Femur (tissue), 1 donor: ENCODE data around the gene ZNF304.

Experiments used
- DNase-seq: peaks from one replicate; pipeline ENCODE4 v3.0.0-alpha.2; 2017

Gene ZNF304

DNA sequence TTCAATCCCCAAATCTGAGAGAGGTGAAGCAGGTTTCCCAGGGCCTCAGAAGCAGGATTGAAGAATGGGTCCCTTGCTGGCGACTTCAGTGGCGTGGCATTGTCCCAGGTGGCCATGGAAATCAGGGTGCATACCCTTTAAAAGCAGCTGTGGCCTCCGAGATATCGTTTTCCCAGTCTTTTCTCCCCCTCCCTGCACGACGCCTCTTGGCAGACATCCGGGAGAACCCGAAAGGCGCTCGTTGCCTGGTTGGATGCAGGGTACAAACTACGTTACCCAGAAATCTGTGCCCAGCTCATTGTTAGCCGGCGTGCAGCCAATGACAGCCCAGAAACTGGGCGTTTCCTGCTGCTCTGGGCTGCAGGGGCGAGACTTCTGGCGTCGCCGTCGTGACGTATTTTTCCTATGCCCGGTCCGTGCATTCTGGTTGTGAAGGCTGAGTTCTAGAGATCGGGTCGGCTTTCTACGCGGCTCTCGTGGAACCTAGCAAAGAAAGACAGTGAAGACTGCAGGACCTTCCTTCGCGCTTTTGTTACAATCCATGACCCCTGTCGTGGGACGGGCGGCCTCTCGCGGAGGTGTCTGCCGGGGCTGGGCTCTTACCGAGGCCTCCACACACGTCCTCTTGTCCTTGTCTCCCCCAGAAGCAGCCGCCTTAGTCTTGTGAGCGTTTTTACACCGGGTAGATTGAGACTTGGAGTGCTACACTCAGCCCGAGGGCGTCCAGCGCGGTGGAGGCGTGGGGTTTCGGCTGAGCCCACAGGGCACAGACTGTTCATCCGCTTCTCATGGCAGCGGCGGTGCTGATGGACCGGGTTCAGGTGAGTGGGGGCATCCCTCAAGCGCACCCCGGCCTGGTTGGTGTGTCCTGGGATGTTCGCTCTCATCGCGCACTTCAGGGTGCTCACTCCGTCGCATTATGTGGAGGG, at the start of gene ZNF304:
Gene ZNF304, plus strand, starts transcription at position 395 of the 929 bp plus-strand sequence. Its CDS starts 394 bp downstream, at position 789.
- peak; percentile 98 for DNase-seq

DNA sequence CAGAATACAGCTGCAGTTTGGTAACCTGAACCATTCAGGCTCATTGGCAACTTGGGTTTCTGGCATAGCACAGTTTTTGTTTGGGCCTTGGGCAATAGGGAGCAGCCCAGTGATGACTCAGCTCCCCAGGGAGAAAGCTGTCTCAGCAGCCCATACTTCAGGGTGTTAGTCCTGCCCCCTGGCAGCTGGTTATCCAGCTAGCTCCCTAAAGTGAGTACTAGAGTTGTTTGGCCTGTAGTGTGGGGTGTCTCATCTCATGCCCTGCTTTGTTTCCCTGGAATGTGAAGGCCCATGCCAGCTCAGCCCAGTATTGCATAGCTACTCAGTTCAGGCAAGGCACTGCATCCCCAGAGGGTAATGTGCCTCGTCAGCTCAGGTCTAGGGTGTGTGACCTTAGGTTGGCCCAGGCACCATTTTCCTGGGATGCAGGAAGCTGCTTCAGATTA, 49.0 kb upstream of the ZNF304 start:
- no peak for DNase-seq

DNA sequence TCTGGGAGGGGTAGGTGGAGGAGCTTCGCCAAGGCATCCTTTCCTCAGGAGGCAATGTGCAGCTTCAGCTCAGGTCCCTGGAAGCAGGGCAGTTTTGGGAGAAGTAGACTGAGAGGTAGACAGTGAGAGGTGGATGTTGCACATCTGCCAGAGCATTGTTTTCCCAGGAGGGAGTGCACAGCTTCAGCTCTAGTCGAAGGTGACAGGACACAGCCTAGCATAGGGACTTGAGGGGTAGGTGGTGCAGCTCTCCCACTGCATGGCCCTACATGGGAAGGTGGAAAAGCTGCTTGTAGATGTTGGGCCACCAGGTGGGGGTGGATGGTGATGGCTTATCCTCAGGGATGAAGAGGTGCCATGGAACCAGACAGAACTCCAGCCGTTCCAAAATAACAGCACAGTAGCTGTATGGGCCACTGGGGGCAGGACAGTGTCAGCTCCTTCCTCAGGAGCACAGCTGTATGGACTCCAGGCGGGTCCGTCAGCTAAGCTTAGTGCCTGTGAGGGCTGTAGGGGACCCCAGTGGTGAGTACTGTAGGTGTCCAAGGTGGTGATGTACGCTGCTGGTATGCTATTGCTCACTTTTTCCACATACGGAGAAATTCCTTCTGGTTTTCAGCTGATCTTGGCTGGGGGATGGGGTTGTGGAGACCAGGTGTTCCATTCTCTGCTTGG, 48.2 kb upstream of the ZNF304 start:
- DNase-seq = no peak

DNA sequence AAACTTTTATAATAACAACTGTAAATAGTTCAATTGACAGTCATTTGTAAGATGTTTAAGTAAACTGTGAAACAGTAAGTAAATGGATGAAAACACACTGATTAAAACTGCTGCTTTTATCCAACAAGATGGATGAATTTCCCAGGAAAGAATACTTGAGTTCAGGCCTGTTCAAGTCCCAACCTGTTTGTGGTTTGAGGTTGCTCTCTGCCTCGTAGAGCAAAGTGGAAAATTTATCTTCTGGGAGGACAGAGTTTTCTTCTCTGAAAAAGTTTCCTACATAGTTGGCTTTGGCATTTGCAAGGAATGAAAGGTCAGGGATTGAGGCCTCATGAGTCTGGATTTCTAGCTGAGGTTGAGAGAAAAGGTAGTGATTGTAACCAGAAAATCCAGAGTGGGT, 46.0 kb upstream of the ZNF304 start:
- DNase-seq = no peak

DNA sequence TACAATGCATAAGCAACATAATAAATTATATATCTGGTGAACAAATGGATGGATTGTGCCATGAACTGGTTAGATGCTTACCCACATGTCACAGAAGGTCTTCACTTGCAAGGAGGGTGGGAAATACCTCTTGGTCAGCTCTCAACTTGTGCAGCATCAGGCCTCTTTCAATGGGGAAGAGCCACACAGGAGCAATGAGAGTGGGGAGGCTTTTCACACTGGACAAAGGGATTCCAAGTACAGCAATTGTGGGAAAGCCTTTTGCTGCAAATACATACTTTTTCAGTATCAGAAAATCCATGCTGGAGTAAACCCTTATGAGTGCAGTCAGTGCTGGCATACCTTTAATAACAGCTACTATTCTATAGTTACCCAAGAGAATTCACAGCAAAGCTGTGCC, 42.6 kb upstream of the ZNF304 start:
- no peak for DNase-seq

DNA sequence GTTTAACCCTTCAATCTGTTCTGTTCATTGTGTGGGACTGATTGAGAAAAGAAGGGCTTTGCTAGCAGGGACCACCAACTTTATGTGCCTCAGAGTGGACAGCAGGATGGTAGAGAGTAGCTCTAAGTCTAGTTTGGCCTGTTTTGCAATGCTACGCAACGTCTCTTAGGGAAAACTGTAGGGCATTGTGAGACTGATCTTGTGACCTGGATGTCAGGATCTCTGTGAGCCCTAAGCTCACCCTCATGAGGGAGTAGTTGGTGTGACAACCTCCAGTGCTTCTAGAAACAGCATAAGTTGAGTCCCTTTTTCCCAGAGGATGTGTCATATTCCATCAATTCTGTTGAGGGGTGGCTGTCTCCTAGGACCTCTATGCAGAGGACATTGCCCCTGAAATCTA, 40.3 kb upstream of the ZNF304 start:
- no peak for DNase-seq

DNA sequence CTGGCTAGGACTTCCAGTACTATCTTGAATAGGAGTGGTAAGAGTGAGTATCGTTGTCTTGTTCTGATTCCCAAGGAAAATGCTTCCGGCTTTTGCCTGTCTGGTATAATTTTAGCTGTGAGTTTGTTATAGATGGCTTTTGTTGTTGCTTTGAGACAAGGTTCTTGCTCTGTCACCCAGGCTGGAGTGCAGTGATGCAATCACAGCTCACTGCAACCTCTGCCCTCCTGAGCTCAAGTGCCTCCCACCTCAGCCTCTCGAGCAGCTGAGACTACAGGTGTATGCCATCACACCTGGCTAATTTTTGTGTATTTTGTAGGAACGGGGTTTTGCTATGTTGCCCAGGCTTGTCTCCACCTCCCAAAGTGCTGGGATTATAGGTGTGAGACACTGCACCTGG, 36.9 kb upstream of the ZNF304 start:
- DNase-seq = no peak

DNA sequence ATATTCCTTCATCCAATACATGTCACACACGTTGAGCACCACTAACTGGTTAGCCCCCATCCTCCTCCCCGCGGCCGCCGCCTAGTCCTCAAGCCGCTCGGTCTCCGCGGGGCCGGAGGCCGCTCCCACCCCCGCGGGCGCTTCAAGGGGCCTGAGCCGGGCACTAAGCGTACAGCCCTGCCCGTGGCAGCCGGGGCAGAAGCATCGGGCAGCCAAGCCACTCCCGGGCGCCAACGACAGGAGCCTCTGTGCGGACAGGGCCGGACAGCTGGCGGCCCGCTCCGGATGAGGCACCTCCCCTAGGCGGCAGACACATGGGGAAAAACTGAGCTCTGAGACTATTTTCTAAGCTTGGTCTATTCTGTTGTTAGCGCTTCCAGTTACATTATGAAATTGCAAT, 33.6 kb upstream of the ZNF304 start:
- no peak for DNase-seq

DNA sequence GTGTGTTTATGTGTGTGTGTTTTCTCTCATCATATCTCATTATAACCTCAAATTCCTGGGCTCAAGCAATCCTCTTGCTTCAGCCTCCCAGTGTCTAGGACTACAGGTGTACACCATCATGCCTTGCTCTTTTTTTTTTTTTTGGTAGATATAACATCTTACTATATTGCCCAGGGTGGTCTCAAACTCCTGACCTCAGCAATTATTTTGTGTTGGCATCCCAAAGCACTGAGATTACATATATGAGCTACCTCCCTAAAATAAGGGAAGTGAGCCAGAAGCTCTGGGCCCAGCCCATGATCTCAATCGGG, 31.2 kb upstream of the ZNF304 start:
- no peak for DNase-seq

DNA sequence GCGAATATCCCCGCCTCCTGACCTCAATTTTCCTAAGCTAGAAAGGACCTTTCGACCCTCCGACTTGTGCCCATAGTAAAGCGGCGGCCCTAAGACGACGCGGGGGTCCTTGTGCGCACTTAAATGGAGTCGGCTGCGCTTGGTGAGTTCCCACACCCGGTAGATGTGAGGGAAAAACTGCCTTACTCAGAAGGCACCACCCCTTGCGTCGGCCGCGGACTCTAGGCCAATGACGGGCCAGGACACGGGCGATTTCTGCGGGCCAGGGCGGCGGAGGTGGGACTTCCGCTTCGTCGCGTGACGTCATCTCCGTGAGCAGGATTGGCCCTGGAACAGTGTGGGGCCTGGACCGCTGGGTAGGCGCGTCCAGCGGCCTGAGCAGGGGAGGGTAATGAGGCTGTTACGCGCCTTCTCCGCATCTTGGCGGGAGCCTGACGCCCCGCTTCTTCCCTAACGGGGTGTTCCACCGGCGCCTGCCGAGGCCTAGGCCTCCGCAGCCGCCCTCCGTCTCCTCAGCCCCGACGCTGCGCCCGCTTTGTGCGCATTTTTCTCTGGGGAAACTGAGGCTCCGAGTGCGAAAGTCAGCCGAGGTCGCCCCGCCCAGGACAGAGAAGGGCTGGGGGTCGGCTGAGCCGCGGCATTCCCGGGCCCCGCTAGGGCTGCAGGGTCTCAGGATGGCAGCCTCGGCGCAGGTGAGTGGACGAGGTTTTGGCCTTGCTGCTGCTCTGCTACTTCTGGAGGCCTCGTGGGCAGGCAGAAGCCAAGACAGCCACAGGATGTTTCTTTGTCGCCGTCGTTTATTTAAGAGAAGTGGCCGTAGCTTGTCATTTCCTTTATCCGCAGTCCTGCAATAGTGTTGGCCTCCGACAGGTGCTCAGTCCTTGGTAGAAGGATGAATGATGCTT, 30.6 kb upstream of the ZNF304 start, which contains the start of gene ZNF543:
Gene ZNF543, plus strand, starts transcription at position 293 of the 905 bp plus-strand sequence. Its CDS starts 382 bp downstream, at position 675.
- peak; percentile 98 for DNase-seq

DNA sequence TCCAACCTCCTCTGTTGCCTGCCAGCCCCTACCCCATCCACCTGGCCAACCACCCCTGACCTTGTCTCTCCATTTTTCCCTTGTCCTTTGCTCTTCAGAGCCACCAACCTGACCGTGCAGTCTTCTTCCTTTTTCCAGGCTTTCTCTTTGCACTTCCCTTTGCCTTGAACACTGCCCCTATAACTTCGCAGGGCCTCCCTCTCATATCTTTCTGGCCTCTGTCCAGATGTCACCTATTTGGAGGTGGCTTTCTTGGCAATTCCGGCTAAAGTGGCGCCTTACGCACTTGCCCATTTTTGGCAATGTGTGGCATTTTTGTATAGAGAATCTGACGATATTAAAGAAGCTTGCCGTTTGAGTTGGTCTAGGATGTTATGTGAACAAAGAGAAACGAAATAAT, 30.0 kb upstream of the ZNF304 start:
- no peak for DNase-seq

DNA sequence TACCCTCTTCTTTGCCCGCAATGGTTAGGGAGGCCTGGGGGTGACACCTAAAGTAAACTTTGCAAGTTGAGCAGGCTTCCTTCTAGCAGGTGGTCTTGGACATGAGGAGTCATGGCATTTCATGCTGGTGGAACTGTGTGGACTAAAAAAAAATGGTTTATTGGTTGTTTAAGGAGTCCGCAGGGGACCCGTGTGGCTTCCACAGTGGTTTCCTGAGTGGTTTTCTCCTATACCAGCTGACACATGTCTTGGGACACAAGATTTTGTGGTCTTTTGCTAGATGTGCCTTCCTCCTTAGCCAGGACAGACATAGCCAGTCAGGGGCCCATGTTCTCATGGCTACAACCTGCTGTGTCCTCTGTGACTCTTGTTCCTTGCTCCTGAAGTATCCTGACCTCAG, 29.3 kb upstream of the ZNF304 start:
- no peak for DNase-seq

DNA sequence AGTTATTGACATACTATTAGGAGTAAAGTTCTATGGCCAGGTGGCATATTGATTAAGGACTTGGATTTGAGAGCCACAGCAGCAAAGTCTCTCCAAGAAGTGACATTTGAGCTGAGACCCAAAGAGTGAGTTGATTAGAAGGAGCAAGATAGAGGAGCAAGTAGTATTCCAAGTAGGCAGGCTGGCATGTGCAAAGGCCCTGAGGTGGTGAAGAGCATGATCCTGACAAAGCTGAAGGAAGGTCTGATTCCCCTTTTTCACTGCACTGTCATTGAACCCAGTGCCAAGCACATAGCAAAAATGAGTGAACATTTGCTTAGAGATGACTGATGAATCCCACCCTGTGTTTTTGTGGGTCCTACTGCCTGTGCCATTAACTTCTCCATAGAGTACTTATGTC, 26.1 kb upstream of the ZNF304 start:
- DNase-seq = no peak

DNA sequence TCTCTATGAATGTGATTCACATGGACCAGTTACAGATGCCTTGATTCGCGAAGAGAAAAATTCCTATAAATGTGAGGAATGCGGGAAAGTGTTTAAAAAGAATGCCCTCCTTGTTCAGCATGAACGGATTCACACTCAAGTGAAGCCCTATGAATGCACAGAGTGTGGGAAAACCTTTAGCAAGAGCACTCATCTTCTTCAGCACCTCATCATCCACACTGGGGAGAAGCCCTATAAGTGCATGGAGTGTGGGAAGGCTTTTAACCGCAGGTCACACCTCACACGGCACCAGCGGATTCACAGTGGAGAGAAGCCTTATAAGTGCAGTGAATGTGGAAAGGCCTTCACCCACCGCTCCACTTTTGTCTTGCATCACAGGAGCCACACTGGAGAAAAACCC, 23.1 kb upstream of the ZNF304 start:
- no peak for DNase-seq

DNA sequence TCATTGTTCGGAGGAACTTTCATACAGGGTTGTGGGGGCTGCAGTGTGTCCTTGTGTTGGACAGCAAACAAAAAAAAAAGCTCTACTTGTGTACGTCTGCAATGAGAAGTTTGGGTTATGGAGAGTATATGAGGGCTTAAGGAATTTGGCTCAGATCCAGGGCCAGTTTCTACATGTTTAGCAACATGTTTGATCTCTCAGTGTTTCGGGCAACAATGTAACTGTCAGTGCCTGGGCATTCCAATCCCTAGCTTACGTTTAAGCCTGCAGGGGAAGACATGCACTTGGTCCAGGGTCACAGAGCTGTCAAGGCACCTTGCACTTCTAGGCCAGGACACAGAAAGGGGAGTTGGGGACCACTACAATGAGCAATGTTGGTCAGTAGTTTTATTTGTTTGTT, 16.9 kb upstream of the ZNF304 start:
- DNase-seq = no peak

DNA sequence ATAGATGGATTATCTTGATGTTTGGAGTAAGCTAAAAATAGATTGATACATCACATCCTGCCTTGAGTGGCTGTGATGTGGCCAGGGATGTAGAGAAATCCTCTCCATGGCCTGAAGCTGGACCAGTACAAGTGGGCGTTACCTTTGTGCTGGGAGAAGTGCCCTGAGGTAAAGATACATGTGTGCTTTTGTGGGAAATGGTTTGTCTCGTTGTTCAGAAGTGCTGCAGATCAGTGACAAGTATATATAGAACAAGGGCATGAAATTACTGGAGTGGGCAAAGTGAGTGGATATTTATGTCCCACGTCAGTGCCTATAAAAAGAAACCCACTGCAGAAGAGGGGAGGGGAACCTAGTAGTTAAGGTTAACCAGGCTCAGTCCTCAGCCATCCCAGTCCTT, 12.2 kb upstream of the ZNF304 start:
- peak; percentile 49 for DNase-seq

DNA sequence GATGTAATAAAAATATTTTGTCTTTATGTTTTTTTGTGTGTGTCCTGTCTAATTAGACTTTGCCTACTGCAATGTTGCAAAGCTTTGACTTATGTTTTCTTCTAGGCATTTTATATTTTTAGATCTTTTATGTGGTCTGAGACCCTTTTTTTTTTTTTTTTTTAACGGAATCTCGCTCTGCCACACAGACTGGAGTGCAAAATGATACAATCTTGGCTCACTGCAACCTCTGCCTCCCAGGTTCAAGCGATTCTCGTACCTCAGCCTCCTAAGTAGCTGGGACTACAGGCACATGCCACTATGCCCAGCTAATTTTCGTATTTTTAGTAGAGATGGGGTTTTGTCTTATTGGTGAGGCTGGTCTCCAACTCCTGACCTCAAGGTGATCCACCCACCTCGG, 8.5 kb upstream of the ZNF304 start:
- DNase-seq = no peak

DNA sequence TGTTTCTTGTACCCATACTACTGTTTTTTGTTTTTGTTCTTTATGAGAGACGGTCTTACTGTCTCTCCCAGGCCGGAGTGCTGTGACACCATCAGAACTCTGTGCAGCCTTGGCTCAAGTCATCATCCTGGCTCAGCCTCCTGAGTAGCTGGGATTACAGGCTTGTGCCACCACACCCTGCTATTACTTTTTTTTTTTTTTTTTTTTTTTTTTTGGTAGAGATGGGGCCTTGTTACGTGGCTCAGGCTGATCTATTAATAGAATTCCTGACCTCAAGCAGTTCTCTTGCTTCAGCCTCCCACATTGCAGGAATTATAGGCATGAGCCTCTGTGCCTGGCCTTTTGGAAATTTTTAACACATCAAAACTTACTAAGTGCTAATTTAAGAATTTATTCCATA, 2.9 kb upstream of the ZNF304 start:
- DNase-seq = peak; percentile 26

DNA sequence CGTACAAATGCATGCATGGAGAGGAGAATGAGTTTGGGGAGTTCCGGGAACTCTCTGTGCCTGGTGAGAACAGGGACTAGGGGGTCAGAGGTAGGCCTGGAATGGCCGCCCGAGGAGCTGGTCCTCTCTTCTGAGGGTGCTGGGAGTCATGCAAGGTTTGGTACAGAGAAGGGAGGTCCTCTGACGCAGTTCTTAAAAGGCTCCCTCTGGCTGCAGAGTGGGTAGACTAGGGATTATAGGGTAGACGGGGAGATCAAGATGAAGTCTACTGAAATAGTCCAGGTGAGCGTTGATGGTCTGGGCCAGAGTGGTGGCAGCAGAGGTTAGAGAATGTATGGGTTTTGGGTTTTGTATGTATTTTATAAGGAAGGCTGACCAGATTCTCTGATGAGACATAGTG, 796 bp downstream of the ZNF304 start:
- peak; percentile 22 for DNase-seq

DNA sequence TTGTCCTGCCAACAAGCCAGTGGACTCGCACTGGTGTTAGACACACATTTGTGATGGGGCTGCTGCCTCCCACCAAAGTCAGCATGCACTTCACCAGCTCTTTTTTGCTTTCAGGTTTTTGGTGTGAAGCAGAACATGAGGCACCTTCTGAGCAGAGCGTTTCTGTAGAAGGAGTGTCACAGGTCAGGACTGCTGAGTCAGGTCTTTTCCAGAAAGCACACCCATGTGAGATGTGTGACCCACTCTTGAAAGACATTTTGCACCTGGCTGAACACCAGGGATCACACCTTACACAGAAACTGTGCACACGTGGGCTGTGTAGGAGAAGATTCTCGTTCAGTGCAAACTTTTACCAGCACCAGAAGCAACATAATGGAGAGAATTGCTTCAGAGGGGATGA, 4.8 kb downstream of the ZNF304 start:
- no peak for DNase-seq

DNA sequence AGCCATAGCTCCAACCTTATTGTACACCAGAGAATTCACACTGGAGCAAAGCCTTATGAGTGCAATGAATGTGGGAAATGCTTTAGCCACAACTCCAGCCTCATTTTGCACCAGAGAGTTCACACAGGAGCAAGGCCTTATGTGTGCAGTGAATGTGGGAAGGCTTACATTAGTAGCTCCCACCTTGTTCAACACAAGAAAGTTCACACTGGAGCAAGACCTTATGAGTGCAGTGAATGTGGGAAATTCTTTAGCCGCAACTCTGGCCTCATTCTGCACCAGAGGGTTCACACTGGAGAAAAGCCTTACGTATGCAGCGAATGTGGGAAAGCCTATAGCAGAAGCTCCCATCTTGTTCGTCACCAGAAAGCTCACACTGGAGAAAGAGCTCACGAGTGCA, 6.3 kb downstream of the ZNF304 start:
- DNase-seq = no peak

DNA sequence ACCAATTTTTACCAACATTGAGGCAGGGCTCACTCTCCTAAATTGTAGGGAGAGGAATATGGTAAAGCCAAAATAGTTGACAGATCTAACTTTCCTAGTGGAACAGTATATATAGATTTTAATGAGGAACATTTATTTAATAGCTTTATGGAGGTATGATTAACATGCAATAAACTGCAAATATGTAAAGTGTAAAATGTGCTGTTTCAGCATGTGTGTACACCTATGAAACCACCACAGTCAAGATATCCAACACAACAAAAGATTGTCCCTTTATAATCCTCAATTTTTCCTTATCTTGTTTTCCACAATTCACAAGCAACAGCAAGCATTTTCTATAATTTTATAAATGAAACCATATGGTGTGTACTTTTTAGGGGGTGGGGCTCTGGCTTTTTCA, 8.2 kb downstream of the ZNF304 start:
- no peak for DNase-seq

DNA sequence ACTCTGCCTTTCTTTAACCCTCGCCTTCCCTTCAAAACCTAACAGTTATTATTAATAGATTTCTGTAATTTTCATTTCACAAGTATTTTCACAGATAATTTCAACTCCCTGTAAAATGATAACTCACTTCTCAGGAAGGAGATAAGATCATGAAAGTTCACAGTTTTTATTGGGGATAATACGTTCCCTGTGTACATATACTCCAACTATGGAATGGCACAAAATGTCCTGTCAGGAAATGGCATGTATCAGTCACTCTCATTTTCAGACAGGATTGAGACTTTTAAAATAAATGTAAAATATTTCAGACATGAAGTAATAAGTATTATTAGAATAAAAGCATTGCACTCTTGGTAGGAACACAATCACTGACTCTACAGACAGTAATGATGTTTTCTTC, 11.3 kb downstream of the ZNF304 start:
- no peak for DNase-seq
